Measurements from ENCODE around the gene NPNT.

DNA sequence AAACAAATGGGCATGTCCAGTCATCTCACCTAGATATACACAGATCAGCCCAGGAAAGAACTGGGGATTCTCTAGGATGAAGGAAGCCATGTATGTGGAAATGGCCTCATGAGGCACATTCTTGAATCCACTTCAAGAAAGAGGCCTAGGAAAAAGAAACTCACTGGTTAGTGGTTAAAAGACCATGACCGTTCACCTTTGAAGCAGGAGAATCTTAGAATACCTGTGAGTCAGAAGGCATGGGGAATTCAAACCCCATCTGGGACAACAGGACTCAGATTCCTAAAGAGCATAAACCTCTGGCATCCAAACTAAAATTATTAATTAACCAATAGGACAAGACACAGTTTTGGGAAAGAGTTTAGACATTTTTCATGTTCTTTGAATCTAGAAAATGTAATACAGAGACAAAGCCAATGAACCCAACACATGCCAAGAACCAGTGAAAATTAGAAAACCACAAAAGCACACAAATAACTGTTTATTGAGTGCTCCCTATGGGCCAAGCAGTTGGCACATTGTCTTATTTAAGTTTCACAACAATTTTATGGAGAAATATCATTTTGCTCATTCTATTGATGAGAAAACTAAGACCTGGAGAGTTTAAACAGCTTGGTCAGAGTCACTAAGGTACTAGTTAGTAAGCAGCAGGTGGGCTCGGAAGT is 97.5 kb downstream of the NPNT start:
- TF ChIP-seq, protein P1, sequence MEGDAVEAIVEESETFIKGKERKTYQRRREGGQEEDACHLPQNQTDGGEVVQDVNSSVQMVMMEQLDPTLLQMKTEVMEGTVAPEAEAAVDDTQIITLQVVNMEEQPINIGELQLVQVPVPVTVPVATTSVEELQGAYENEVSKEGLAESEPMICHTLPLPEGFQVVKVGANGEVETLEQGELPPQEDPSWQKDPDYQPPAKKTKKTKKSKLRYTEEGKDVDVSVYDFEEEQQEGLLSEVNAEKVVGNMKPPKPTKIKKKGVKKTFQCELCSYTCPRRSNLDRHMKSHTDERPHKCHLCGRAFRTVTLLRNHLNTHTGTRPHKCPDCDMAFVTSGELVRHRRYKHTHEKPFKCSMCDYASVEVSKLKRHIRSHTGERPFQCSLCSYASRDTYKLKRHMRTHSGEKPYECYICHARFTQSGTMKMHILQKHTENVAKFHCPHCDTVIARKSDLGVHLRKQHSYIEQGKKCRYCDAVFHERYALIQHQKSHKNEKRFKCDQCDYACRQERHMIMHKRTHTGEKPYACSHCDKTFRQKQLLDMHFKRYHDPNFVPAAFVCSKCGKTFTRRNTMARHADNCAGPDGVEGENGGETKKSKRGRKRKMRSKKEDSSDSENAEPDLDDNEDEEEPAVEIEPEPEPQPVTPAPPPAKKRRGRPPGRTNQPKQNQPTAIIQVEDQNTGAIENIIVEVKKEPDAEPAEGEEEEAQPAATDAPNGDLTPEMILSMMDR (IDR thresholded peaks at IDR 0.05): no peak
- no peak for TF ChIP-seq POLR2A (IDR thresholded peaks at IDR 0.05)
- TF ChIP-seq POLR2AphosphoS5 (IDR thresholded peaks at IDR 0.05; ENCODE audit: insufficient read depth in 1 of 2, low read depth in 1 of 2): no peak

All from vagina (tissue), 2 donors.